Renal pelvis (tissue), 4 donors: Measurements from ENCODE around the gene TTBK2. TPM values are rescaled to one million over a fixed set of nuclear protein-coding genes. Genes with fewer than 3 reads are reported as not detected.

ENCODE experiments used
- DNase-seq: peaks from one replicate; pipeline ENCODE4 v3.0.0-alpha.2; 2013
- polyA plus RNA-seq, 3 donors: library from polyadenylated mRNA; unstranded; fragments of 120-200 nt; gene quantifications; one replicate each; pipeline ENCODE4 v1.2.1, GENCODE V29; 2013; ENCODE audit not compliant: insufficient read length in 3 of 3

Gene TTBK2
- polyA plus RNA-seq, 3 donors: 9.2 to 12.3 (median 11.7) TPM

- no peak for DNase-seq
Observed at GRCh38 chr15:42728972-42729371, 191.6 kb downstream of the TTBK2 start.

GRCh38 chr15:42728560-42728959 lies 192.0 kb downstream of the TTBK2 start:
- DNase-seq: no peak

GRCh38 chr15:42727750-42728381 lies 192.7 kb downstream of the TTBK2 start:
- no peak for DNase-seq

GRCh38 chr15:42726114-42726513 lies 194.5 kb downstream of the TTBK2 start:
- no peak for DNase-seq

- no peak for DNase-seq
Observed at GRCh38 chr15:42725331-42725903, 195.2 kb downstream of the TTBK2 start.

- DNase-seq: no peak
Observed at GRCh38 chr15:42724276-42724675, 196.3 kb downstream of the TTBK2 start.

GRCh38 chr15:42723068-42723467 lies 197.5 kb downstream of the TTBK2 start:
- no peak for DNase-seq

- DNase-seq: no peak
Observed at GRCh38 chr15:42721916-42722315, 198.7 kb downstream of the TTBK2 start.

GRCh38 chr15:42721016-42721415 lies 199.6 kb downstream of the TTBK2 start:
- no peak for DNase-seq

GRCh38 chr15:42720071-42720470 lies 200.5 kb downstream of the TTBK2 start:
- no peak for DNase-seq

GRCh38 chr15:42719043-42719442 lies 201.5 kb downstream of the TTBK2 start:
- DNase-seq: no peak

- DNase-seq: no peak
Observed at GRCh38 chr15:42716626-42717025, 204.0 kb downstream of the TTBK2 start.

GRCh38 chr15:42716125-42716524 lies 204.5 kb downstream of the TTBK2 start:
- no peak for DNase-seq

- no peak for DNase-seq
Observed at GRCh38 chr15:42712584-42712983, 208.0 kb downstream of the TTBK2 start.

GRCh38 chr15:42711746-42712145 lies 208.8 kb downstream of the TTBK2 start:
- DNase-seq: no peak

GRCh38 chr15:42710662-42711061 lies 209.9 kb downstream of the TTBK2 start:
- no peak for DNase-seq

GRCh38 chr15:42707873-42708544 lies 212.6 kb downstream of the TTBK2 start:
- DNase-seq: no peak

- no peak for DNase-seq
Observed at GRCh38 chr15:42707068-42707467, 213.5 kb downstream of the TTBK2 start.

GRCh38 chr15:42705336-42705735 lies 215.2 kb downstream of the TTBK2 start:
- no peak for DNase-seq

GRCh38 chr15:42704492-42704926 lies 216.1 kb downstream of the TTBK2 start:
- DNase-seq: peak; percentile 58

GRCh38 chr15:42696626-42697025 lies 224.0 kb downstream of the TTBK2 start:
- no peak for DNase-seq

- DNase-seq: no peak
Observed at GRCh38 chr15:42695527-42696071, 225.0 kb downstream of the TTBK2 start.

GRCh38 chr15:42694398-42694797 lies 226.2 kb downstream of the TTBK2 start:
- DNase-seq: no peak
